NT2/D1 (cell line): Measurements from ENCODE around the gene BLACAT1.

Source experiments
- SUZ12 ChIP-seq: IDR thresholded peaks from 2 replicates; pipeline ENCODE4 v1.6.1; 2011; ENCODE audit not compliant: insufficient read length, insufficient read depth; ENCODE audit errors: extremely low read depth
- YY1 ChIP-seq: IDR thresholded peaks from 2 replicates; pipeline ENCODE4 v1.6.1; 2011; ENCODE audit not compliant: insufficient read length, insufficient read depth
- ZNF274 ChIP-seq: IDR thresholded peaks from 2 replicates; pipeline ENCODE4 v1.6.1; 2011; ENCODE audit warnings: mild to moderate bottlenecking, low read depth, low read length

DNA sequence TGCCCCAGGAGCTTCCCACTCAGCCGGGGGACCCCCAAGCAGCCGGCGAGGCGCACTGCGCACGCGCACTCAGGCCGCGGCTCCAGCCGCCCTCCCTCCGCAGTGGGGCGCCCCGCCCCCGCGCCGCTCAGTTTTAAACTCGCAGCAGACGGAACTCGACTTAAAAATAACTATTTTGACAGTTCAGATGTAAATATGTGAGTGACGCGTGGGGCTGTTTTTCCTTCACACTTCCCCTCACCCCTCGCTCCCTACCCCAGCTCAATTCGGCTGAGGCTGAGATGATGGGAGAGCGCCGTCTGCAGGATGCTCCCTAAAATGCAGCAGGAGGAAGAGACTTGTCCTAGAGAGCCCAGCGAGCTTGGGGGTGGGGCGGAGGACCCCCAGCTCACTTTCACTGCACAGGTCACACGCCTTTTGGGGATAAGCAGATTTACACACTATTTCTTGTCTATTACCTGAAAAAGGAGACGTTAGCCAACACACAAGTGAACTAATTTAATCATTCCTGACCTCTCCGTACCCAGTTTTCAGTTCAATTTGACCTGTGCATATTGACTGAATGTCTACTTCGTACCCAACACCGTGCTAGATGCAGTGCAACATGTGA, 25.0 kb downstream of the BLACAT1 start:
- TF ChIP-seq ZNF274 (no peak), YY1 (no peak), SUZ12 (no peak)
